ENCODE results near the gene SOHLH2.

DNA sequence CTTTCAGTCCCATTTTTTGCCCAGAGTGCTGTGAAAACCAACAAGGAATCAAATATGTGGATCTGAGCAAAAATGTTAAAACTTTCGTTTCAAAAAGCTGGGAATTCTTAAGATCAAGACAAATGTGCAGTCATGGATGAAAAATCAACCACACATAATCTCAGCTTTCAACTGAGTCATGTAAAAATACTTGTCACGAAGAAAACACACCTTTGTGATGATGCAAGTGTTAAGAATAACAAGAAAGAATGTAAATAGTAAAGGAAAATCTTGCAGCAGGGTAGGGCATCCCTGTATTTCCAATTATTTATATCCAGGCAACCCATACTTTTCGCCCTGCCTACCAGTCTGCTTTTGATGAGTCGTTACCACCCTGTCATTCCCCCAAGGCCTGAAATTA is 55.7 kb downstream of the SOHLH2 start:
- TF ChIP-seq, protein P1, sequence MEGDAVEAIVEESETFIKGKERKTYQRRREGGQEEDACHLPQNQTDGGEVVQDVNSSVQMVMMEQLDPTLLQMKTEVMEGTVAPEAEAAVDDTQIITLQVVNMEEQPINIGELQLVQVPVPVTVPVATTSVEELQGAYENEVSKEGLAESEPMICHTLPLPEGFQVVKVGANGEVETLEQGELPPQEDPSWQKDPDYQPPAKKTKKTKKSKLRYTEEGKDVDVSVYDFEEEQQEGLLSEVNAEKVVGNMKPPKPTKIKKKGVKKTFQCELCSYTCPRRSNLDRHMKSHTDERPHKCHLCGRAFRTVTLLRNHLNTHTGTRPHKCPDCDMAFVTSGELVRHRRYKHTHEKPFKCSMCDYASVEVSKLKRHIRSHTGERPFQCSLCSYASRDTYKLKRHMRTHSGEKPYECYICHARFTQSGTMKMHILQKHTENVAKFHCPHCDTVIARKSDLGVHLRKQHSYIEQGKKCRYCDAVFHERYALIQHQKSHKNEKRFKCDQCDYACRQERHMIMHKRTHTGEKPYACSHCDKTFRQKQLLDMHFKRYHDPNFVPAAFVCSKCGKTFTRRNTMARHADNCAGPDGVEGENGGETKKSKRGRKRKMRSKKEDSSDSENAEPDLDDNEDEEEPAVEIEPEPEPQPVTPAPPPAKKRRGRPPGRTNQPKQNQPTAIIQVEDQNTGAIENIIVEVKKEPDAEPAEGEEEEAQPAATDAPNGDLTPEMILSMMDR (IDR thresholded peaks at IDR 0.05; ENCODE audit: borderline replicate concordance, extremely low read depth, low read length, poor library complexity, severe bottlenecking) = no peak
- no peak for TF ChIP-seq EZH2 (IDR thresholded peaks at IDR 0.05; ENCODE audit: borderline replicate concordance, low read depth, low read length, severe bottlenecking)

Data from DND-41 (cell line).